ENCODE data around the gene GHR.

DNA sequence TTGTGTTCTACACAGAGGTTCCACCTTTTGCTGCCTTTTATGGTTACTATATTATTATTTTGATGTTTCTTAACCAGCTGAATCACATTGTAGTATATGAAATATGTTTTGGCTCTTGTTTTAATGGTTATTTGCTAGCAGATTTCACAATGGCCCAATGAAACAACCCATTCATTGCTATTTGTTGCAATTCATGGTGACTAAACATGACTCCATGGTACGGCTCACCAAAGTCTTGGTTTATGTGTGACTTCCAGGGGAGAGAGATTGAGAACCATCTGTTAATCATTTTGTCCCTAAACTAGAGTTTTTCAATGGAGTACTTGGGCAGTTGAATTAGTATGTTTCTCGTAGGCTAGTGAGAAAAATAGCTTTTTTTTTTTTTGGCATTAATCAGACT lies 108.4 kb downstream of the GHR start:
- TF ChIP-seq CTCF (IDR thresholded peaks at IDR 0.05) (no peak), POLR2A (IDR thresholded peaks at IDR 0.05) (no peak), POLR2AphosphoS5 (IDR thresholded peaks at IDR 0.05) (no peak), EP300 (IDR thresholded peaks at IDR 0.05) (no peak)

Measured in stomach (tissue), 4 donors.